HG03097 (cell line): Measurements from ENCODE around the gene C12orf60.

Experiments used
- ATAC-seq: cut with Tn5 transposase; IDR thresholded peaks from one replicate; pipeline ENCODE4 v1.9.1; 2021; ENCODE audit not compliant: unreplicated experiment, low FRiP score

The C12orf60 gene

GRCh38 chr12:14776236-14776961, 27.1 kb upstream of the C12orf60 start:
- ATAC-seq: no peak

GRCh38 chr12:14777271-14777670, 26.2 kb upstream of the C12orf60 start:
- no peak for ATAC-seq

- ATAC-seq: no peak
These were observed 23.6 kb upstream of the C12orf60 start for GRCh38 chr12:14779834-14780233.

- ATAC-seq: no peak
These were observed 22.6 kb upstream of the C12orf60 start for GRCh38 chr12:14780859-14781258.

GRCh38 chr12:14781563-14781962, 21.9 kb upstream of the C12orf60 start:
- no peak for ATAC-seq

GRCh38 chr12:14782756-14783155, 20.7 kb upstream of the C12orf60 start:
- no peak for ATAC-seq

- ATAC-seq: no peak
These were observed 19.0 kb upstream of the C12orf60 start for GRCh38 chr12:14784471-14784870.

GRCh38 chr12:14785568-14785967, 17.9 kb upstream of the C12orf60 start:
- ATAC-seq: no peak

- ATAC-seq: no peak
These were observed 8.4 kb upstream of the C12orf60 start for GRCh38 chr12:14795028-14795448.

GRCh38 chr12:14802247-14802646, 1.2 kb upstream of the C12orf60 start:
- ATAC-seq: no peak

- ATAC-seq: no peak
These were observed 804 bp upstream of the C12orf60 start for GRCh38 chr12:14802721-14803010.

GRCh38 chr12:14803830-14804160, 325 bp downstream of the C12orf60 start:
- peak; percentile 4 for ATAC-seq

GRCh38 chr12:14810167-14810952, 6.9 kb downstream of the C12orf60 start:
- ATAC-seq: no peak

- ATAC-seq: no peak
These were observed 7.5 kb downstream of the C12orf60 start for GRCh38 chr12:14810953-14811483.

GRCh38 chr12:14811486-14811885, 8.0 kb downstream of the C12orf60 start:
- ATAC-seq: no peak

- ATAC-seq: no peak
These were observed 10.5 kb downstream of the C12orf60 start, which contains the start of gene SMCO3 for GRCh38 chr12:14814014-14814413. Gene SMCO3, minus strand, starts transcription at chr12:14814182. Its CDS starts 7,502 bp downstream, at chr12:14806680.

GRCh38 chr12:14824012-14824634, 20.7 kb downstream of the C12orf60 start:
- no peak for ATAC-seq

- ATAC-seq: no peak
These were observed 21.8 kb downstream of the C12orf60 start for GRCh38 chr12:14825256-14825655.

- ATAC-seq: no peak
These were observed 23.0 kb downstream of the C12orf60 start for GRCh38 chr12:14826491-14826890.

GRCh38 chr12:14827043-14827442, 23.6 kb downstream of the C12orf60 start:
- ATAC-seq: no peak

- ATAC-seq: peak; percentile 71
These were observed 25.4 kb downstream of the C12orf60 start for GRCh38 chr12:14828892-14829291.
